Erythroblast (primary cell): ENCODE results near the gene ADH7.
"Not testable (repeated sequence)": the region's sequence is repeated elsewhere in the genome, so short reads cannot be mapped to it uniquely, and the experiment has no call there.

Experiments used
- DNase-seq, 2 experiments: peaks; one replicate each; lab custom pipeline; 2025; lab: John Stamatoyannopoulos, UW
- GATA1 ChIP-seq: IDR thresholded peaks from 2 replicates; pipeline ENCODE4 v1.6.1; 2011; ENCODE audit warnings: low read depth, mild to moderate bottlenecking, control low read depth, low read length, moderate library complexity
- POLR2A ChIP-seq: IDR thresholded peaks from 2 replicates; pipeline ENCODE4 v1.6.1; 2011; ENCODE audit warnings: mild to moderate bottlenecking, low read length

The ADH7 gene

DNA sequence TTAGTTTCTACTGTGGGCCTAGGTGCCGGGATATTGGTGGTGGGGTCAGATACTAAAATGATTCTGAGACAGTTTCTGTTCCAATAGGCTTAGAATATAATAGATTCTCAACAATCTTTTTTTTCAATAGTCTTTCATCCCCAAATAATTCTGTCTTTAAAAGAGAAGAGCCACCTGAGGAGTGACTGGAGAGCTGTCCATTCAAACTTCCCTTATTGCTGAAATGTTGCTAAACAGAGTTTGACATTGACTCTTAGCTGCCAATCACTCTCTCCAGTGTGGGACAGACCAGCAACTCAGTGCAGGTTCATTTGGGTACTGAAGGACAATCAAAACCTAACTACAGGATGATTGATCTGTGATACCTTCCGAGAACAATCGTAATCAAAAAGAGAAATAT, 12.4 kb upstream of the ADH7 start:
- no peak for DNase-seq
- TF ChIP-seq GATA1 (no peak), POLR2A (no peak)

DNA sequence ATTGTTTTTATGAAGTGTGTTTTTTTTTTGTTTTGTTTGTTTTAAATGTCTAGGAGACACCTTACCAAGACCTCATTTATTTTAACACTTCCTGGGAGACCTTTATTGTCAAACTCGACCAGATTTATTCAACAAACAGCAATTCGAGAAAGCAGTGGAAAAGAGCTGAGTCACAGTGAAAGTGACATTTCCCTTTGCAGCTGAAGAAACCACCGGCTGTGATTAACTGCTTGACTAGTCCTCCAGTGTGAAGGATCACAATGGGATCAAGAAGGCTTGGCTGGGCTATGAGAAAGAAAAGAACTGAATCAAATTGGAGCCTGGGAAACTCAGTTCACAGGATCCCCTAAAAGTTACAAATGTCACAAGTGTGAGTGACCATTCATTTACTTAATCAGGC, 11.9 kb upstream of the ADH7 start:
- TF ChIP-seq GATA1: no peak
- no peak for TF ChIP-seq POLR2A
- peak in 1 of 2 experiments; percentile 10 for DNase-seq

DNA sequence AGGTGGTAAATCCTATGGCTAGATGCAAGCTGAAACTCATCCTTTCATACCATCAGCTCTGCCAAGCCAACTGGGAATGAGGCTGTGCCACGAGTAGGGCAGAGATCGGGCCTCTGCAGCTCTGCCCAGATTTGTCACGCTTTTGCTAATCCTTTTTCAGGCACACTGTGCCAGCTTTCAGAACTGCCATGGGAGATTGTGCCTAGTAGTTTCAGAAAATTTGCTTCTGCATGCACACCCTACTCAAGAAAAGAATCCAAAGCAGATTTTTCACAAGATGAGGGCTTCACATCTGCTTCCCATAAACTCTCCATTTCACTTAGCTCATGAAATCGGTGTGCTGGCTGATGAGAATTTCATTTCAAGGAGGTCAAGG, 3.3 kb upstream of the ADH7 start:
- DNase-seq: no peak
- TF ChIP-seq GATA1: no peak
- no peak for TF ChIP-seq POLR2A

DNA sequence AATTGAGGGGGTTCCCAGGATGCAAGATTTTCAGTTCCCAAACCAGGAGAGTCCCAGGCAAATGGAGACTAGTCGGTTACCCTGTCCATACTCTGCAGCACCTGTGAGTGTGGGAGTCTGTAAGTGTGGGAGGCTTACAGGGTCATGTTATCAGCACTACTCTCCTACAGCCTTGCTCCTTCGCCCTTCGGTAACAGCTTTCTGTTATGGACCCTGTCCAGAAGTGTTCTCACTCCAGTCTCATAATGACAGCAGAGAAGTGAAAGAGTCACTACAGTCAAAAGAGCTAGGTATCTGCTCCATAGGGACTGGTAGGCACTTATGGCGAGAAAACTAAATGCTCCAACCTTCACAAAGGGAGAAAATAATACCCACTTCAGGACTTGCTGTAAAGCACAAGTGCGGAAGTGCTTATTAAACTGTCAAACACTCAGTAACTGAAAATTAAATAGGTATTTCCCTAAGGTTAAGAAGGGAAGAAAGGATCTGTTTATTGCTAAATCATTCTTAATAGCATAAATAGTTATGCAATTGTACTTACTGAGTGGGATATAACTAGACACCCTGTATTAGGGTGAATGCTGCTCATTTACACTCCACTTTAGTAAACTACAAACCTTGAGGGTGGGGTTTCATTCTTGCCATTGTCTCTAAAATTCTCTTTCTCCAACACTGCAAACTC, 2.7 kb upstream of the ADH7 start:
- TF ChIP-seq GATA1 (no peak), POLR2A (no peak)
- DNase-seq: no peak

DNA sequence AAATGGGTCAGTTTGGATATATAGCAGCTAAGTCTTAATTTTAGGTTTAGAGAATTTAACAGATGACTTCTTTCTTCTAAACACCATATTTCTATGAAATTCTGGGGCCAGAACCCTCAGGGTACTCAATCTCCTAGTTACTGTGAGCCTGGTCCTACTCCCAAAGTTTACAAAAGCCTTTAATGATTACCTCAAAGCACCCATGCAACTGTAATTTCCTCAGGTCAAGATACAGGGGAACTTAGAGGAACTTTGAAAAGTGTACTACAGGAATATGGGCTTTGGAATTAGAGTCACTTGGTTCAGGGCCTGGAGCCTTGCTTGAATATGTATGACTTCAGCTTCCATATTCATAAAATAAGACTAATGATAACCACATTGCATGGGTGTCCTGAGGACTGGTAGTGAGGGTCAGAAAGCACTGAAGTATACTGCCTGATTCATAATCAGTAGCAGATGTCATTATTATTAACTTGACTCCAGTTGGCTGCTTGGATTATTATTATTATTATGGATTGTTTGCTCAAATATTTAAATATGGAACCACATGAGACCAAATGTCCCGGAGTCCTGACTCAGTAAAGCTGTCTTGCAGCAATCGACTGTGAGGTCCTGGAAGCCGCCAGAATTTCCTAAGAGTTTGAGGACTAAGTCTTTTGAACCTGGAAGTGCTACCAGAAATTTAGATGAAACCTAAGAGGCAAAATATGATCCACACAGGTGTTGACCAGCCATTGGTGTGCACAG, 2.0 kb upstream of the ADH7 start:
- TF ChIP-seq POLR2A (no peak), GATA1 (no peak)

DNA sequence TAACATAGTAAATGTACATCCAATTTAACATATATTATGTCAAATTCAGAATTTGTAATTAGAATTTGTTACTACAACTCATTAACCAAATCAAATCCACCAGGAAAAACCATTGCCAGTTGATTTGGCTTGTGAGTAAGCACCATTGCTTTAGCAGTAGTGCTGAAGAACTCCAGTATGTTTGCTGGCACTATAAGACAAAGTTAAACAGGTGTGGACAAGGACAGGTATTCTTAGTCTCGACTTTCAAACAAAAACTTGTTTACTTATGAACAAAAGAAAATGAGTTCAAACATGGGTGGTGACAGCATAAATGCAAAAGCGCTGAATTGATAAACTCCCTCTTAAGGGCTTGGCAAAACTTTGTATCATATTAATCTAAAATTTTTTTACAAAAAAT, 1.3 kb upstream of the ADH7 start:
- TF ChIP-seq POLR2A (no peak), GATA1 (no peak)
- DNase-seq: no peak

More for the DNA sequence above, 2.0 kb upstream of the ADH7 start:
- DNase-seq: no peak

DNA sequence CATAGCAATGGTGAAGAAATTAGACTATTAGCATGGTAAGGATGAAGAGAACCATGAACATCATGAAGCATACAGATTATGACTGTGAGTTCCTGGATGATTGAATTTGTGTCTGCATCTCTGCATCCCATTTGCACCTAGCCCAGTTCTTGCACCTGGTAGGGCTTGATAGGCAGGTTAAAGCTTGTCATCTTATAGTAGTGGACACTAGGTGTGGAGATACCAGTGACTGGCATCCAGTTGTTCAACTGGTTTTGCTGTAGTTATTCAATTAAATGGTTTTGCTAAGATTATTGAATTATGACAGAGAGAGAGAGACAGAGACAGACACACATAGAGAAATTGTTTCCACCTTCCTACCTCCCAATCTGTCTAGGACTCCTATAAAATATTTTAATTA, 5.0 kb downstream of the ADH7 start:
- TF ChIP-seq POLR2A (no peak), GATA1 (no peak)
- DNase-seq: no peak

DNA sequence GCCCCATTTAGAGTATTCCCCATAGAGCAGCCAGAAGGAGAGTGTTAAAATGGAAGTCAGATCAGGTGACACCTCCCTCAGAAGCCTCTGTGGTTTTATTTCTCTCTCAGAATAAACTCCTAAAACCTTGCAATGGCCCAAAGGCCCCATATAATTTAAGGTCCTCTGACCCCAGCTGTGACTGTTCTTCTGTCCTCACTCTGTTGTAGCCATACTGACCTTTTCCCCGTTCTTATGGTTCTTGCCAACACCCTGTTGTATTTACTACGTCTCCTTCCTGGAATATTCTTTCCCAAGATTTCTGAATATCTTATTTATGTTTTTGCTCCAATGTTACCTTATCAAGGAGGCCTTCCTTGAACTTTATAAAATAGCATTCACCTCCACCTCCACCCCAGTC, 18.0 kb downstream of the ADH7 start:
- DNase-seq: no peak
- no peak for TF ChIP-seq POLR2A
- no peak for TF ChIP-seq GATA1

DNA sequence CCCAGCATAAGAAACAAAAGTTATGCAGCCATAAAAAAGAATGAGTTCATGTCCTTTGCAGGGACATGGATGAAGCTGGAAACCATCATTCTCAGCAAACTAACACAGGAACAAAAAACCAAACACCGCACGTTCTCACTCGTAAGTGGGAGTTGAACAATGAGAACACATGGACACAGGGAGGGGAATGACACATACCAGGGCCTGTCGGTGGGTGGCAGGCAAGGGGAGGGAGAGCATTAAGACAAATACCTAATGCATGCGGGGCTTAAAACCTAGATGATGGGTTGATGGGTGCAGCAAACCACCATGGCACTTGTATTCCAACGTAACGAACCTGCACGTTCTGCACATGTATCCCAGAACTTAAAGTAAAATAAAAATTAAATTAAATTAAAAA, 19.4 kb downstream of the ADH7 start:
- DNase-seq: not testable (repeated sequence)

DNA sequence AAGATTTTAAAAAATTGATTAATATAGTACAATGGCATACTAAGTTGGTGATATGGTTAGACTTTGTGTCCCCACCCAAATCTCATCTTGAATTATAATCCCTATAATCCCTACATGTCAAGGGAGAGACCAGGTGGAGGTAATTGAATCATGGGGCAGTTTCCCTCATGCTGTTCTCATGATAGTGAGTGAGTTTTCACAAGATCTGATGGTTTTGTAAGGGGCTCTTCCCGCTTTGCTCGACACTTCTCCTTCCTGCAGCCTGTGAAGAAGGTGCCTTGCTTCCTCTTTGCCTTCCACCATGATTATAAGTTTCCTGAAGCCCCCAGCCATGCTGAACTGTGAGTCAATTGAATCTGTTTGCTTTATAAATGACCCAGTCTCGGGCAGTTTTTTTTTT, 20.2 kb downstream of the ADH7 start:
- DNase-seq: not testable (repeated sequence)

DNA sequence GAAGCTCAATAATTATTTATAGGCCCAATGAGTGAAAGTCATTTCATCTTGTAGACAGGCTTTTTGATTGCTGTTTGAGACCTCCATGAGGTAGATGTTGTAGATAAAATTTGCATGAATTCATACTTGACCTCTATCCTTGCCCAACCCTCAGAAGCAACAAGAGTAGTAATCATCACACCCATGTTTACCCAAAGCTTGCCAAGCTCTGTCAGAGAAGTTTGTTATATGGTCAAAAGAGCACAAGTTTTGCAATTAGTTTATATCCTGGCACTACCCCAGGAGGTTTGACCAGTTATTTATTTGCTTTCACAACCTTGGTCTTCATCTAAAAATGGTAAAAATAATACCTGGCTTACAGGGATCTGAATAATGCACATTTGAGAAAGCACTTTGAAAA, 20.7 kb downstream of the ADH7 start:
- TF ChIP-seq POLR2A: no peak
- TF ChIP-seq GATA1: no peak
- DNase-seq: no peak

DNA sequence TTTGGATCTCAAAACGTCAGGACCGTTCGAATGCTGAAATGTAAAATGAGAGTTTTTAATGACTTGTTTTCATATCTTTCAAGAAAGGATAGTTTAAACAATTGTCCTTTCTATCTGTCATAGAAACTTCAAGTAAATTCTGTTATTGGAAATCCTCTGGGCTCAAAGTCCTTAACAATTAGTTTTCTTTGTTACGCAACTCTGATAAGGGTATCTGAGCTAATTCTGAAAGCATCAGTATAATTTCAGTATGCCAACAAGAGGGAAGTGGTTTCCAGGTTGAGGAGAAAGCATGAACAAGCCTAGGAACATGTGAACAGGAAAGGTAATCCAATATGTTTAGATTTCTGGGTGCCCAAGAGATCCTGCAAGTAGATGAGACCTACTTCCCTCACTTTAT, 22.0 kb downstream of the ADH7 start:
- no peak for DNase-seq
- TF ChIP-seq GATA1 (no peak), POLR2A (no peak)

DNA sequence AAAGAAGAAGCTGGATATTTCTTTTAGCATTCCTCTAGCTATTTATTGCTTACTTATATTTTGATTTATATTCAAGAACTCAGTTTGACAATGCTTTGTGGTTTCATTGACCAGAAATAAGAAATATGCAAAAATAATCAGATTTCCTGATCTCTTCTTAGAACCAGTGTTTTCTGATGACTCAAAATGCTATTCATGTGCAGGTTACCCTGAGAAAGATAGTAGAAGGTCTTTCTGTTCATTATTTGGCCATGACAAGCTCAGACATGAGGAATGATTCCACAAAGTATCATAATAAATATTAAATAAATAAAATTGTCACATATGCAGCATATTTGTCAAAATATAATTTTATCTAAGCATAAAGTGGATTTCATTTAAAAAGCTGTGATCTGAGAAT, 24.1 kb downstream of the ADH7 start:
- TF ChIP-seq POLR2A: no peak
- TF ChIP-seq GATA1: no peak

DNA sequence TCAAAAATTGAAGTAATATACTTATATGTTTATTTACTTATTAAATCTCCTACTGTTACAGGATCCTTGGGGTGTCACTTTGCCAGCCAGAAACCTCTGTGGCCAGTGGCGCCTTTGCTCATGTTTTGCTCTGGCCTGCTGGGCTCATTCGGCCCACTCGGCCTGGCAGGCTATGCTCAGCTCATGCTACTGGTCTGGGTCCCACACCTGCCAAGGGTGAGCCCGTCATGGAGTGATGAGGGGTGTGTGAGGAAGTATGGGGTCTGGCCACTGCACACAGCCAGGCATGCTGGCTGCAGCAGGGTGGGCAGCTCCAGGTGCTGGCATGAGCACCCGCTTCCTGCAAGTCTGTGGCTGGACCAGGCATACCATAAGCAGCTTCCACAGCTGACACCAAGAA, 25.1 kb downstream of the ADH7 start:
- TF ChIP-seq GATA1 (no peak), POLR2A (no peak)
- no peak for DNase-seq

More for the DNA sequence above, 24.1 kb downstream of the ADH7 start:
- DNase-seq: no peak

DNA sequence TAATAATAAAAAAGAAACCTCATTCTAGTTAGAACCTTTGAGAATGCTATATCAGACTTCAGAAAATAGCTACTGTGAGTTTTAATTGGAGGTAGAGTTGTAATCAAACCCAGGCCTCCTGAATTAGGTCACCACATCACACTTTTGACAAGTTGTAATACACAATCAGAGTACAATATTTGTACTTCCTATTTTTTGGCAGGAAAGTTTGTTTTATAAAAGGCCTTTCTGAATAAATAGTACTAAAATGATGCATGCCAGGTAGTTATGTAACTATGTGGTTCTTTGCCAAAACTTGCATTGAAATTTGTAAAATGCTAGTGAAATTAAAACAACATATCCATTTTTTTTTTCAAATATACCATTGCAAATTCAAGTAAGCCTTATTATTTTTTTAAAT, 26.8 kb downstream of the ADH7 start:
- TF ChIP-seq POLR2A (no peak), GATA1 (no peak)
- no peak for DNase-seq
